GF-D8 (cell line): Measurements from ENCODE around the gene ANO9.
"Not testable (repeated sequence)": the region's sequence is repeated elsewhere in the genome, so short reads cannot be mapped to it uniquely, and the experiment has no call there.

ENCODE experiments used
- DNase-seq: peaks from one replicate; lab custom pipeline; 2025; lab: John Stamatoyannopoulos, UW

The ANO9 gene

DNA sequence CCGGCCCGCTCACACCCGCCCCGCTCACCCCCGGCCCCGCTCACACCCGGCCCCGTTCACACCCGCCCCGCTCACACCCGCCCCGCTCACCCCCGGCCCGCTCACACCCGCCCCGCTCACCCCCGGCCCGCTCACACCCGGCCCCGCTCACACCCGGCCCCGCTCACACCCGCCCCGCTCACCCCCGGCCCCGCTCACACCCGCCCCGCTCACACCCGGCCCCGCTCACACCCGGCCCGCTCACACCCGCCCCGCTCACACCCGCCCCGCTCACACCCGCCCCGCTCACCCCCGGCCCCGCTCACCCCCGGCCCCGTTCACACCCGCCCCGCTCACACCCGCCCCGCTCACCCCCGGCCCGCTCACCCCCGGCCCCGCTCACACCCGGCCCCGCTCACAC lies 40.6 kb downstream of the ANO9 start:
- not testable (repeated sequence) for DNase-seq

DNA sequence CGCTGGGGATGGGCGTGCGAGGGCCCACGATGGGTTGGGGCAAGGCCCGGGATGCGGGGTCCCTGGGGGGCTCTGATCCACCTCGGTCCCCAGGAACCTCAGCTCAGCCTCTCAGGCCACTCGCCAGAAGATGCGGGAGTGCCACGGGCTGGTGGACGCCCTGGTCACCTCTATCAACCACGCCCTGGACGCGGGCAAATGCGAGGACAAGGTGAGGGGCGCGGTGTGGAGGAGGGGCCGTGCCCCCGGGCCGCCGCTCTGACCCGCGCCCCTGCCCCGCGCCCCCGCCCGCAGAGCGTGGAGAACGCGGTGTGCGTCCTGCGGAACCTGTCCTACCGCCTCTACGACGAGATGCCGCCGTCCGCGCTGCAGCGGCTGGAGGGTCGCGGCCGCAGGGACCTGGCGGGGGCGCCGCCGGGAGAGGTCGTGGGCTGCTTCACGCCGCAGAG lies 41.5 kb downstream of the ANO9 start:
- DNase-seq, result no peak

DNA sequence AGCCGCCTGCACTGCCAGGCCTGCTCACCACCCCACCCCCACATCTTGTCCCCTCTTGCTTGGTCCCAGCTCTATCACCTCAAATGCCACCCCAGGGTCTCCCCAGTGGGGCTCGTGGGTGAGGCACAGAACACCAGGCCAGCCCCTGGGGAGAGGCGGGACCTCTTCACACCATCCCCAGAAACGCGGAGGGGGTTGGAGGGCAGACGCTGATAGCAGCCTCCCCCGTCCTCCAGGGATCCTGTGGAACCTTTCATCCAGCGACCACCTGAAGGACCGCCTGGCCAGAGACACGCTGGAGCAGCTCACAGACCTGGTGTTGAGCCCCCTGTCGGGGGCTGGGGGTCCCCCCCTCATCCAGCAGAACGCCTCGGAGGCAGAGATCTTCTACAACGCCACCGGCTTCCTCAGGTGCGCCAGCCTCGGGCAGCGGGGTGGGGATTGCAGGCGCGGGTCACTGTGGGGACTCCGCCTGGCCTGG lies 42.0 kb downstream of the ANO9 start:
- no peak for DNase-seq

DNA sequence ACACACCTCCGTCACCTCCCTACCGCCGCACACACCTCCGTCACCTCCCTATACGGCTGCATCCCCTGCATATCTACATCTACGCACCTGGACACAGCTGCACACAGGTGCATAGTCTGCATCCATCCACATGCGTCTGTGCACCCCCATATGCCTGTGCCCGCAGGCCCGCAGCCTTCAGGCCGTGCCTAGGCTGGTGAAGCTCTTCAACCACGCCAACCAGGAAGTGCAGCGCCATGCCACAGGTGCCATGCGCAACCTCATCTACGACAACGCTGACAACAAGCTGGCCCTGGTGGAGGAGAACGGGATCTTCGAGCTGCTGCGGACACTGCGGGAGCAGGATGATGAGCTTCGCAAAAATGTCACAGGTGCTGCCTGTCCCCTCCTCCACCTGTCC lies 43.0 kb downstream of the ANO9 start:
- DNase-seq, result no peak

DNA sequence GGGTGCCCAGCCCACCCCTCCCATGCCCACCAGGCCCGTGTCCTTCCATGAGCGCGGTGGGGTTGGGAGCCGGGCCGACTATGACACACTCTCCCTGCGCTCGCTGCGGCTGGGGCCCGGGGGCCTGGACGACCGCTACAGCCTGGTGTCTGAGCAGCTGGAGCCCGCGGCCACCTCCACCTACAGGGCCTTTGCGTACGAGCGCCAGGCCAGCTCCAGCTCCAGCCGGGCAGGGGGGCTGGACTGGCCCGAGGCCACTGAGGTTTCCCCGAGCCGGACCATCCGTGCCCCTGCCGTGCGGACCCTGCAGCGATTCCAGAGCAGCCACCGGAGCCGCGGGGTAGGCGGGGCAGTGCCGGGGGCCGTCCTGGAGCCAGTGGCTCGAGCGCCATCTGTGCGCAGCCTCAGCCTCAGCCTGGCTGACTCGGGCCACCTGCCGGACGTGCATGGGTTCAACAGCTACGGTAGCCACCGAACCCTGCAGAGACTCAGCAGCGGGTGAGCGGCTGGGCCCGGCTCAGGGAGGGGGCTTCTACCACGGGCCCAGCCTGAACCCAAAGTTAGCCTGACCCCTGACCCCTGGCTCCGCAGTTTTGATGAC lies 44.8 kb downstream of the ANO9 start:
- peak; percentile 6 for DNase-seq

DNA sequence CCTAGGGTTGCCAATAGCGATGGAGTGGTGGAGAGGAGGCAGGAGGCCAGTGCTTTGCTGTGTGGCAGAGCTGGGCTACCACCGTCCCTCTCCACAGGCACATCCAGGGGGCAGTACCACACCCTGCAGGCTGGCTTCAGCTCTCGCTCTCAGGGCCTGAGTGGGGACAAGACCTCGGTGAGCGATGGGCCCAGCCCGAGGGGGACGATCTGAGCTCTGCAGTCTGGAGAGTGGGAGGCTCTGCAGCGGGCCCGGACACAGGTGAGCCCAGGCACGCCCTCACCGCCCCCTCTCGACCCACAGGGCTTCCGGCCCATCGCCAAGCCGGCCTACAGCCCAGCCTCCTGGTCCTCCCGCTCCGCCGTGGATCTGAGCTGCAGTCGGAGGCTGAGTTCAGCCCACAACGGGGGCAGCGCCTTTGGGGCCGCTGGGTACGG lies 45.3 kb downstream of the ANO9 start:
- no peak for DNase-seq

DNA sequence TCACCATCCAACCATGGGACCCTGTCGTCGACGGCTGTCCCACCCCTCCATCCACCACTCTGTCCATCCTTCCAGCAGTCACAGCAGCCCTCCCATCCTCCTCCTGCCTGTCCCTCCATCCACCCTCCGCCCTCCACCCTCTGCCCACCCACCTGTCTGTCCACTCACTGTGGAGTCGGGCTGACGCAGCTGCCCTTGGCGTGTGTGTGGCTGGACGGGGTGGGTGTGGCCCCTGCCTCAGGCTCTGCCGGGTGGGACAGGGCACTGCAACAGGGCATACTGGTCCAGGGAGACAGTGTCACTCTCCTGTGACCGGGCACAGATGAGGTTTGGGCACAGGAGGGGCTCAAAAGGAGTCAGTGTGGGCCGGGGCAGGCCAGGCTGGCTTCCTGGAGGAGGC lies 45.9 kb downstream of the ANO9 start:
- no peak for DNase-seq

DNA sequence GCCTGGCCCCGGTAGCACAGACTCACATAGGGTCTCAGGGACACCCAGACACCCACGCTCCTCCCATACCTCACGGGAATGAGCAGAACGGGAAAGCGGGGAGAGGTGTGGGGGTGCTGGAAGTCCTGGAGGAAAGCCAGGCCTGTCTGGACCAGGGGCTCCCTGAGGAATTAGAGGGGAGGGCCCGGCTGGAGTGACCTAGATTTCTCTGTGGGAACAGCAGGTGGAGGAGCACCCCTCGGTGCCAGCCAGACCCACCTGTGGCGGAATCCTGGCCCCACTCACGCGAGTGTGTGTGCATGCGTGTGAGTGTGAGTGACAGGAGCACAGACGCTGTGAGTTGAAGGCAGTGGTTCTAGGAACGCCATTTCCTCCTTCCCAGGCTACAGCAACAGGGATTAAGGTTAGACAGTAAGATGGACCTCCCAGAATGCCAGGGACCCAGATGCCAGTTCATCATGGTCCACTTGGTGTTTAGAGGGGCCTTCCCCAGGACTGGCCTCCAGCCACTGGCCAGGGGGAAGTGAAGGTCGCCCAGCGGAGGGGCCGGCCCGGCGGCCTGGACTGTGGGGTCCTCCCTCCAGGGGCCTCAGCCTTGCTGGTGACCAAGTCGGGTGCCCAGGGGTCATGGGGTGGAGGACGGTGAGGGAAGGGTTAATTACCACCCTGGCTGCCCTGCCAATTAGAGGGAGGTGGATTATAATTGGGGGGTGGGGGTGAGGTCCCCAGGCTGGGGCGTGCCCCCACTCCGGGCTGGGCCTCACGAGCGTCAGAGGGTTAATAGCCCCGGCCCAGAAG lies 46.8 kb downstream of the ANO9 start:
- DNase-seq, result no peak

DNA sequence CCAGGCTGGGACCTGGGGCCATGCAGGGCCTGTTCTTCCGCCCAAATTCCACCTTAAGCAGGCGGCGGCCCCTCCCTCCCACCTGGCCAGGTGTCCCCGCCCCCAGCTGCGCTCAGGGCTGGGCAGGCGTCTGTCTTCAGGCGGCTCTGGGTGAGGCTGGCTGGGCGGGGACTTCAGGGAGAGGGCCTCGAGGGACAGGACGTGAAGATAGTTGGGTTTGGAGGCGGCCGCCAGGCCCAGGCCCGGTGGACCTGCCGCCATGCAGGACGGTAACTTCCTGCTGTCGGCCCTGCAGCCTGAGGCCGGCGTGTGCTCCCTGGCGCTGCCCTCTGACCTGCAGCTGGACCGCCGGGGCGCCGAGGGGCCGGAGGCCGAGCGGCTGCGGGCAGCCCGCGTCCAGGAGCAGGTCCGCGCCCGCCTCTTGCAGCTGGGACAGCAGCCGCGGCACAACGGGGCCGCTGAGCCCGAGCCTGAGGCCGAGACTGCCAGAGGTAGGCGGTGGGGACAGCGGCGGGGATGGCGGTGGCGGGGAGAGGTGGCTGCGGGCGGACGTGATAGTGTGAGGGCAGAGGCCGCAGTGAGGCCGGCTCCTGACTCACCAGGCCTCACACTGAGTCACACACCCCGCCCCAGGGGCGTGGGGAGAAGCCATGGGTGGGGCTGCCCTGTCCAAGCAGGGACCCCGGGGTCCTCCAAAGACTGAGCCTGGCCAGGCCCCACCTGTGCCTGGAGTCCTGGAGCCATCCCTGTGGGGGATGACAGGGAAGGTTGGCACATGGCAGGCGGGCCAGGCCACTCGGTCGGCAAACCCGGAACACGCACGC lies 47.6 kb downstream of the ANO9 start, which contains the start of gene PKP3:
Gene PKP3 (plus strand): TSS at position 176 of the 824 bp plus-strand sequence. CDS start 84 bp downstream, at position 260.
- DNase-seq, result no peak

DNA sequence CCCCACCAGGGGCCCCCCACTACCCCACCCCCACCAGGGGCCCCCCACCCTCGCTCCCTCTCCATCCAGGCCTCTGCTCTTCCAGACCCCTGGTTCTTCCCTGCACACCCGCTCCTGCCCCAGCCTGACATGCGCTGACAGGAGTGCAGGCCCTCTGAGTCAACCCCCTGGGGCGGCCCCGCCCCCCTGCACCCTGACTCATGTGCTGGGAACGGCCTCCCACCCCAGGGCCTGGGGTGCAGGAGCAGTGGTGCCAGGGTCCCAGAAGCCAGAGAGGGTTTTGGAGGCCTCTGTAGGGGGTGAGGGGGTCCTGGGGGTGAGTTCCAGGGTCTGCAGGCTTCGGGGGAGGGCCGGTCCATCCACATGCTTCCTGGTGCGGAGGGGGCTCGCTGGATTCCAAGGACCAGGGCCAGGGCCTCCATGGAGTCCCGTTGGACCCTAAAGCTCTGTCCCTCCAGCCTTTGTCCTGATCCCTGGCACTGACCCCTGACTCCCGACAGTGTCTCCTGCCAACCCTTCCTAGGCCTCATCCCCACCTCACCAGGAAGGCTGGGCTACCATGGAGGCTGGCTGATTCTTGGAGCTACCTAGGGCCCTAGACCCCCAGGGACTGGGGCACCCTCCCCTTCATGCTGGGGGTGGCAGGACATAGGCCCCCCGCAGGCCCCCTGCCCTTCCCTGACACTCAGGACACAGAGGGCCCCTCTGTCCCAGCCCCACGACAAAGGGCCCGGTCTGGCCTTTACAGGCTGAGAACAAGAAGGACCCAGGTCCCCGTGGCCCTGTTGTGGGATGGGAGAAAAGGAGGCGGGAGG lies 48.4 kb downstream of the ANO9 start:
- DNase-seq, result no peak

DNA sequence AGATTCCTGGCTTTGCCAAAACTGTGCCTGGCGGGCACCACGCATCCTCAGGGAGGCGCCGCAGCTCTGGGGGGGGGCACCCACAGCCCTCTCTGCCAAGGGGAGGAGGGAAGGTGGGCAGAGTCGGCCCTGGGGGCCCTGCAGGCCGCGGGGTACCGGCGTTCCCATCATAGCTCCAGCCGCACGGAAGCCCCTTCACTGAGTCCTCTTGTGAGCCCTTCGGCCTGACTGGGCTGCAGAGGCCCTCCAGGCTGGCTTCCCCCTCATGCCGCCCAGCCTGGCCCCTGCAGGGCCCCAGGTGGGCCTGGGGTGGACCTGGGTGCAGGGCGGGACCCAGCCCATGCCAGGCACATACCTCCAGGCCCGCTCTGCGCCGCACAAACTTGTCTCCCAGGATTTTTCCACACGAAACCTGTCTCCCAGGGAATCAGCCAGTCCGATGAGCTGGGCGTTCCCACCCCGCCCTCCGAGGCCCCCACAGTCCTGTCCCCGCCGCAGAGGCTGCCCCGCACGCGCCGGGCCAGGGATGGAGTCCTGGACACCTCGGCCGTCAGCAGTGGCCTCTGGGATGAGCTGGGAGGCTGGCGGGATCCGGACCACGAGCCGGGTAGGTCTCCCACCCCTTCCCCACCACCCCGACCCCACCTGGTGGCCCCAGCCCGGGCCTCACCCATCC lies 49.6 kb downstream of the ANO9 start:
- no peak for DNase-seq

DNA sequence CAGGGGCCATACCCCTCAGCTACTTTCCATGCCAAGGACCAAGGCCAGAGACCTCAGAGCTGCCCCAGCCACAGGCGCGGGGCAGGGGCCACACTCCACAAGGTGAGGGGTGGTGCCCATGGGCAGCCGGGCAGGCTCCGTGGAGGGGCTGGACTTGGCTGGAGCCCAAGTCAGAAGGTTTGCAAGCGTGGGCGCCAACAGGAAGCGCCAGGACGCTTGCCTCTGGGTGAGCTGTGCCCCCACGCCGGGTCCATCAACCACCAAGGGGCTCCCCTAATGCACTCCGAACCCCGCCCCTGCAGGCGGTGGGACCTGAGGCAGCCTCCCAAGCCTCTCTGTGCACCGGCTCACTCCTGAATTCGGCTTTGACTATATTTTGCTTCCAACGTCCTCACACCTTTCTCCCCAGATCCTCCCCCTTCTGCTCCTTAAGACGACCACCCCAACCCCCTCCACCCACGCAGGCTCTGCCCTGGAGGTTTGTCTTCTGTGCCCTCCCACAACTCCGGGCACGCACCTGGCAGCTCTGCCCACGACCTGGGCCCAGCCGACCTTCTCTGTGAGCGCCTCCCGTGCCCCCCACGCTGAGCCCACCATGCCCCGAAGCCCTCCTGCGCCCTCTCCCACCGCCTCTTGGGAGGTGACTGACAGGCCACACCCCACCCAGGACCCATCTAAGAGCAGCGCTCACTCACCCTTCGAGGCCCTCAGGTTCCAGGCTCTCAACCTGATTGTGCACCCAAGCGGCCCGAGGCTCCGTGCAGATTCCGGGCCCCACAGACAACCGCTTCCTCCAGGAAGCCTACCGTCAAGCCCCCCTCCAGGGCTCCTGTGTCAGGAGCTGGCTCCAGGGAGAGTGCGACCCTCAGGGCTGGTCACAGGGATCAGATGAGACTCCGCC lies 50.4 kb downstream of the ANO9 start:
- DNase-seq, result no peak

DNA sequence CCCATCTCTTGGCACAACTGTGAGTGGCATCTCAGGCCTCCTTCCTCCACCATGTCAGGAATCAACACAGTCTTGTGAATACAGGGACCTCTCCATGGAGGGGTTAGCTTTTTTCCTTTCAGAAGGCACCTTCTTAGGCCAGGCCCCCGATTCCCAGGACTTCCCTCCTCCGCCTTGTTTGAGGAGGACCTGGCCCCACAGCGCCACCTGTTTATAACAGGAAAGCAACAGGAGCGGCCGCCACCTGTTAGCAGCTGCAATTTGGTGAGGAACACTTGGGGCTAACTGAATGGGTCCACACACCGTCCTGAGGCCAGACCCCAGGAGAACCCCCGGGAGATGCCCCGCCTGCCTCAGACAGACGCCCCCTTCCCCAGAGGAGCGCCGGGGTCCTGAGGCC lies 51.6 kb downstream of the ANO9 start:
- no peak for DNase-seq

DNA sequence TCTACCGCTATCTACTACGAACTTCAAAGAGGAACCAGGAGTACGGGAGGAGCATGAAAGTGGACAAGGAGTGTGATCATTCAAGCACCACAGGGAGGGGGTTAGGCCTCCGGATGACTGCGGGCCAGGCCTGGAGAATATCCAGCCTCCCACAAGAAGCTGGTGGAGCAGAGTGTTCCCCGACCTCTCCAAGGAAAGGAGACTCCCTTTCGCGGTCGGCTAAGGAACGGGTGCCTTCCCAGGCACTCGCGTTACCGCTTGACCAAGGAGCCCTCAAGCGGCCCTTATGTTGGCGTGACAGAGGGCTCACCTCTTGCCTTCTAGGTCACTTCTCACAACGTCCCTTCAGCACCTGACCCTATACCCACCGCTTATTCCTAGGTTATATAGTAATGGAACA lies 52.4 kb downstream of the ANO9 start:
- not testable (repeated sequence) for DNase-seq

DNA sequence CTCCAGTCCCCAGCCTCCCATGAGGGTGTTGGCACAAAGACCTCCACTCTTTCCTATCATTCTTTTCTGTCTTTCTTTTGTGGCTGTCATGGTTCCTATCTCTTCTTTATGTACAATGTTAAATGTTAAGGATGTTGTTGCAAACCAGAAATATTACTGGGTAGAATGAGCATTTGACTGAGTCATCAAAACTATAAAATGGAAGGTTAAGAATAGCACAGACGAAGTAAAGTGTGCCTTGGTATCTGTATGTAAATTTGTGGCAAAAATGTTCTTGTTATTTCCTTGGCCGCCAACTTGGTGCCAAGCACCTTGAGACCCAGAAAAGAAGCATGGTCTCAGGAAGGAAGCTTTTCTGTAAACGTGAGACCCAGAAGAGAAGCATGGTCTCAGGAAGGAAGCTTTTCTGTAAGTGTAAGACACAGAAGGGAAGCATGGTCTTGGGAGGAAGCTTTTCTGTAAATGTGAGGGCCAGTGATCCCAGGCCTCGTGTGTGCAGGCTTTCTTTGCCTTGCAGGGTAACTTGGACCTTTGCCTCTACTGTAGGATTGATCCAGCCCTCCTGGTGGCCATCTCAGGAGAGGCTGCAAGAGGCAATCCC lies 54.5 kb downstream of the ANO9 start:
- DNase-seq, result no peak

DNA sequence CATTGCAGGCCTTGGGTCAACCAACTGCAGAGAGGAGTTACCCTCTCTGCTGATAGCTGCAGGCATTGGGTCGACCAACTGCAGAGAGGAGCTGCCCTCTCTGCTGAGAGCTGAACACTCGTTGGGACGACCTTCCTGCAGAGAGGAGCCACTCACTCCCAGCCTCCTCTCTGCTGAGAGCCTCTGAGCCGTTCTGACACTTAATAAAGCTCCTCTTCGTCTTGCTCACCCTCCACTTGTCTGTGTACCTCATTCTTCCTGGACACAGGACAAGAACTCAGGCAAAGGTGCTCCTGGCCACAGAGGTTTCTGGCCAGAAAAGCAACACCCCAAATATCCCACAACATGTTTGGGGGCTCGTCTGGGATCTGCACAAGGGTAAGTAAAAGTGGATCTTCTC lies 55.3 kb downstream of the ANO9 start:
- DNase-seq, result no peak

DNA sequence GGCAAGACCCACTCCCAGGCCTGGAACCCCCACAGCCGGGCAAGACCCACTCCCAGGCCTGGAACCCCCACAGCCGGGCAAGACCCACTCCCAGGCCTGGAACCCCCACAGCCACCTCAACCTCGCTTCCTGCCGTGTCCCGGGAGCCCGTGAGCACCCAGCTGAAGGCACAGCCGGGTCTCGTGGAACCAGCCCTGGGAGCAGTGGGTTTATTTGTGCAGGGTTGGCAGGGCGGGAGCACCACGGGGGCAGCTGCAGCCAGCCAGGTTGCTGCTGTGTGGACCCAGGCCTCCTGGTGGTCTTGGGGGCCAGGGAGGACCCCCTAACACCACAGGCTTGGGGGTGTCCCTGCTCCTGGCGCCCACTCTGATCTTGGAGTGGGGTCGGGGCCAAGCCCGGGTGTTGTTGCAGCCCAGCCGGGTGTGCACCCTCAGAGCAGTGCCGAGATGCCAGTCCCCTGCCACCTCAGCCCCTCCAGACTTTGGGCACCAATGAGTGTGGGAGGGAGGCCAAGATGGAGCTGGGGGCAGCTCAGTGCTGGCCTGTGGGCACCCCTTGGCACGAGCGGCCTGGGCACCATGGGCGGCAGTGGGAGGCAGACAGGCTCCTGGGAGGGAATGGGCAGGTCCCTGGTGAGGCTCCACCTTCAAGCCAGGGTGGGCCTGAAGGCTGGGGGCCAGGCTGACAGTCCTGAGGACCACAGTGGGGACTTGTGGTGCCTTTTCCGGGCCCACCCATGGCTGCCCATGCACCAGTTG lies 56.0 kb downstream of the ANO9 start:
- DNase-seq, result no peak

DNA sequence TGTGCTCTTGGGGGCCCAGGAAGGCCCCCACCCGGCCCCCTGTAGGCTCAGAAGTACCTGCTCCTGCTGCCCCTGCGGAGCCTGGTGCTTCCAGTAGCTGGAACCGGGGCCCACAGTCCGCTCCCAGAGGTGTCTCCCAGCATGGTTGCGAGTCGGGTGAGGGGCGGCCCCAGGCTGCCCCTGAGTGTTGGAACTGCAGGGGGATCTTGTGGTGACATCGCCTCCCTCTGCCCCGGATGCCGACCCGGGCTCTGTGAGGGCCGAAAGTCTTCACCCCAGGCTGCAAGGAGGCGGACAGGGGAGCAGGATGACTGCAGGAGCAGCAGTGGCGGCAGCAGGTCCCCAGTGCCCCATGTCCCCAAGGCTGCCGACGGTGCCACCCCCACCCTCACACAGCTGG lies 57.3 kb downstream of the ANO9 start:
- no peak for DNase-seq

DNA sequence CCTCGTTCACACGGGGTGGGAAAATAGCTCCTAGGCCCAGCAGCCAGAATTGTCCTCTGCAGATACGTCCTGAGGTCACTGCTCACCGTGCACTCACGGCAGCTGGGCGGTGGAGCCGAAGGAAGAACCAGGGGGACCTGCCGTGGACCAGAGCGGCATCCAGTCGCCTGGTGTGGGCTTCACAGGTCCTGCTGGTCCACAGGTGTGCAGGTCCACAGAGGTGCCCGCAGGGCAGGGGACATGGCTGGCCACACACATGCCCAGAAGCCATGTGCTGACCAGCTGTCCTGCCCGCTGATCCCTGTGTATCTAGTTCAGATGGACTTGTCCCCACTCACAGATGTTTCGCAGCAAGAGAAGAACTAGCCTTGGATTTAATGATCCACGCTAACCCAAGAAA lies 58.4 kb downstream of the ANO9 start:
- no peak for DNase-seq
